OCI-LY7 (cell line): ENCODE measurements around the gene DCLRE1B. TPM values are rescaled to one million over a fixed set of nuclear protein-coding genes. Genes with fewer than 3 reads are reported as not detected.
A peak's percentile ranks its signal among the peaks of the same experiment; 100 is the strongest.

ENCODE experiments used
- BruUV-seq: library from RNA; stranded (reverse); fragments of 400-500 nt; replicated peaks from 2 replicates; lab custom pipeline; 2021; lab: Mats Ljungman, UMichigan
- CTCF ChIA-PET: fragments of 300-600 bp; sonication (Branson Sonifier 250); formaldehyde crosslinking; loops from one replicate; lab custom pipeline; 2022; ENCODE audit warnings: antibody characterized with exemption; ENCODE audit not compliant: unreplicated experiment; lab: Charles Lee
- POLR2A ChIA-PET: fragments of 300-600 bp; sonication (Branson Sonifier 250); formaldehyde crosslinking; loops from one replicate; lab custom pipeline; 2022; ENCODE audit warnings: antibody characterized with exemption; lab: Charles Lee
- DNase-seq: peaks from one replicate; pipeline ENCODE4 v3.0.0-alpha.2; 2015; ENCODE audit warnings: low spot score
- H2AFZ ChIP-seq: fragments of 200-600 bp; sonication (generic), shearing (Covaris generic); 2 replicates; pipeline ENCODE4 v1.6.1; 2014; ENCODE audit warnings: mild to moderate bottlenecking, antibody characterized with exemption, low read length, moderate library complexity
- H3K27ac ChIP-seq: fragments of 200-600 bp; sonication (generic); 2 replicates; pipeline ENCODE4 v1.5.1; 2014; ENCODE audit warnings: mixed run types, low read depth, mild to moderate bottlenecking, moderate library complexity, low read length, inconsistent platforms; ENCODE audit not compliant: poor library complexity, severe bottlenecking
- H3K36me3 ChIP-seq: fragments of 200-600 bp; sonication (generic); 2 replicates; pipeline ENCODE4 v1.6.1; 2014; ENCODE audit warnings: mild to moderate bottlenecking, antibody characterized with exemption, low read length, moderate library complexity, mixed read lengths; ENCODE audit not compliant: insufficient read depth
- H3K4me1 ChIP-seq: fragments of 200-600 bp; sonication (generic); 2 replicates; pipeline ENCODE4 v1.5.1; 2014; ENCODE audit warnings: mild to moderate bottlenecking, low read length; ENCODE audit not compliant: insufficient read depth, poor library complexity, severe bottlenecking
- H3K4me2 ChIP-seq: fragments of 200-600 bp; sonication (generic); 2 replicates; pipeline ENCODE4 v1.6.1; 2014; ENCODE audit warnings: mild to moderate bottlenecking, low read length
- H3K4me3 ChIP-seq: fragments of 200-600 bp; sonication (generic); 2 replicates; pipeline ENCODE4 v1.5.1; 2014; ENCODE audit warnings: mild to moderate bottlenecking, low read depth, low read length; ENCODE audit not compliant: poor library complexity, severe bottlenecking
- H3K79me2 ChIP-seq: fragments of 200-600 bp; sonication (generic); 2 replicates; pipeline ENCODE4 v1.6.1; 2016; ENCODE audit warnings: low read depth, mild to moderate bottlenecking, low read length, moderate library complexity, mixed read lengths; ENCODE audit not compliant: insufficient read depth
- H3K9me2 ChIP-seq: fragments of 200-600 bp; sonication (generic); 2 replicates; pipeline ENCODE4 v1.6.1; 2016; ENCODE audit warnings: mild to moderate bottlenecking, low read length, mixed read lengths; ENCODE audit not compliant: insufficient read depth
- H3K9me3 ChIP-seq: fragments of 200-600 bp; sonication (generic); 2 replicates; pipeline ENCODE4 v1.6.1; 2014; ENCODE audit warnings: mild to moderate bottlenecking, mixed run types, low read length, mixed read lengths
- H4K20me1 ChIP-seq: fragments of 200-600 bp; sonication (generic); 2 replicates; pipeline ENCODE4 v1.6.1; 2014; ENCODE audit warnings: mild to moderate bottlenecking, antibody characterized with exemption, low read length, moderate library complexity, mixed read lengths; ENCODE audit not compliant: insufficient read depth
- EZH2phosphoT487 ChIP-seq: fragments of 200-600 bp; sonication (generic); IDR thresholded peaks from 2 replicates; pipeline ENCODE4 v1.6.1; 2018; ENCODE audit warnings: low read depth, borderline replicate concordance, mild to moderate bottlenecking, mixed run types, antibody characterized with exemption, low read length, moderate library complexity, mixed read lengths
- intact Hi-C: fragments of 100-400 bp; cut with micrococcal nuclease; formaldehyde crosslinking; loops from one replicate; pipeline ENCODE4 v1.10.0; 2022; ENCODE audit not compliant: unreplicated experiment
- total RNA-seq, 2 experiments: library from RNA; depleted of rRNA in 1 of 2; stranded (reverse); fragments of >200 nt in 1 of 2; shearing (Covaris generic) in 1 of 2; gene quantifications; 2 replicates each; pipeline ENCODE4 v1.2.3, GENCODE V29; 2014 to 2022
- TF ChIP-seq, protein P1 (sequence below): fragments of 200-600 bp; sonication (generic); conservative IDR thresholded peaks from 2 replicates; pipeline ENCODE4 v1.5.1; 2014; ENCODE audit warnings: mild to moderate bottlenecking, antibody characterized with exemption, low read length, moderate library complexity, mixed read lengths

Gene DCLRE1B
- total RNA-seq, 2 experiments from 2014 or later: 17.3 to 20.8 TPM

DNA sequence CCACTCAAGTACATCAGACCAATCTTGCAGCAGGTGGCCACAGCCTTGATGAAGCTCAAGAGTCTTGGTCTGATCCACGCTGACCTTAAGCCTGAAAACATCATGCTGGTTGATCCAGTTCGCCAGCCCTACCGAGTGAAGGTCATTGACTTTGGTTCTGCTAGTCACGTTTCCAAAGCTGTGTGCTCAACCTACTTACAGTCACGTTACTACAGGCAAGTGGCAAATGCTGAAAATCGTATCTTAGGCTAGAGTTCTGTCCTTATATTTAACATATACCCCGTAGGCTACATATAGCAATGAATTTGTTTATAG, 36.1 kb downstream of the DCLRE1B start:
- intact Hi-C loops: loop anchor here (10.0 kb wide), 2 partner anchors 814 to 986 kb away; partner anchors contain the start of genes CSDE1 and SLC16A1
- peak; percentile 20 for DNase-seq
- peaks cover 44% of the 10 kb centered on the region for H3K36me3 ChIP-seq
- peaks cover 21% of the 10 kb centered on the region; the same call in 1 of the 2 replicates for H3K9me3 ChIP-seq
- H2AFZ ChIP-seq: no peak overlapping the region
- POLR2A ChIA-PET: interaction anchor here (0.6 to 5.2 kb wide), 5 partner anchors 8 to 362 kb away, joined by 3 to 43 read pairs (median 4); partner anchors contain the start of gene HIPK1
- no peak for TF ChIP-seq EZH2phosphoT487
- TF ChIP-seq, protein P1, sequence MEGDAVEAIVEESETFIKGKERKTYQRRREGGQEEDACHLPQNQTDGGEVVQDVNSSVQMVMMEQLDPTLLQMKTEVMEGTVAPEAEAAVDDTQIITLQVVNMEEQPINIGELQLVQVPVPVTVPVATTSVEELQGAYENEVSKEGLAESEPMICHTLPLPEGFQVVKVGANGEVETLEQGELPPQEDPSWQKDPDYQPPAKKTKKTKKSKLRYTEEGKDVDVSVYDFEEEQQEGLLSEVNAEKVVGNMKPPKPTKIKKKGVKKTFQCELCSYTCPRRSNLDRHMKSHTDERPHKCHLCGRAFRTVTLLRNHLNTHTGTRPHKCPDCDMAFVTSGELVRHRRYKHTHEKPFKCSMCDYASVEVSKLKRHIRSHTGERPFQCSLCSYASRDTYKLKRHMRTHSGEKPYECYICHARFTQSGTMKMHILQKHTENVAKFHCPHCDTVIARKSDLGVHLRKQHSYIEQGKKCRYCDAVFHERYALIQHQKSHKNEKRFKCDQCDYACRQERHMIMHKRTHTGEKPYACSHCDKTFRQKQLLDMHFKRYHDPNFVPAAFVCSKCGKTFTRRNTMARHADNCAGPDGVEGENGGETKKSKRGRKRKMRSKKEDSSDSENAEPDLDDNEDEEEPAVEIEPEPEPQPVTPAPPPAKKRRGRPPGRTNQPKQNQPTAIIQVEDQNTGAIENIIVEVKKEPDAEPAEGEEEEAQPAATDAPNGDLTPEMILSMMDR: no peak
- H3K9me2 ChIP-seq: no peaks in the 10 kb centered on the region
- peak overlapping the region; percentile 26 for H3K4me3 ChIP-seq
- peaks cover 96% of the 10 kb centered on the region for H3K79me2 ChIP-seq
- CTCF ChIA-PET: no interaction called here
- peak overlapping the region; percentile 53 for H3K4me2 ChIP-seq
- H3K4me1 ChIP-seq: peaks cover 82% of the 10 kb centered on the region
- H3K27ac ChIP-seq: peak overlapping the region; percentile 74
- H4K20me1 ChIP-seq: peaks cover 2% of the 10 kb centered on the region; the same call in 1 of the 2 replicates
- no TSS peak for BruUV-seq

- Histone ChIP-seq H2AFZ (no peak overlapping the region), H3K27ac (no peak overlapping the region), H3K4me1 (peaks cover 82% of the 10 kb centered on the region), H4K20me1 (no peaks in the 10 kb centered on the region; the same call in 1 of the 2 replicates), H3K79me2 (peaks cover 96% of the 10 kb centered on the region), H3K4me2 (no peak overlapping the region), H3K9me3 (peaks cover 21% of the 10 kb centered on the region; the same call in 1 of the 2 replicates), H3K9me2 (no peaks in the 10 kb centered on the region), H3K4me3 (no peak overlapping the region), H3K36me3 (peaks cover 44% of the 10 kb centered on the region)
- CTCF ChIA-PET: no interaction called here
- POLR2A ChIA-PET: interaction anchor here (0.6 to 1.2 kb wide), 4 partner anchors 16 to 756 kb away, joined by 3 to 4 read pairs (median 3); no protein-coding TSS in a partner anchor
- intact Hi-C loops: loop anchor here (10.0 kb wide), 2 partner anchors 812 to 988 kb away; partner anchors contain the start of genes CSDE1 and SLC16A1
- TF ChIP-seq EZH2phosphoT487: no peak
- TF ChIP-seq, protein P1: no peak
- DNase-seq: no peak
- TSS peak; percentile 21 for BruUV-seq
These were observed 37.4 kb downstream of the DCLRE1B start for GRCh38 chr1:113942527-113942926.
